Caco-2 (cell line): ENCODE data around the gene SMIM35. TPM values are rescaled to one million over a fixed set of nuclear protein-coding genes. Genes with fewer than 3 reads are reported as not detected.

Experiments used
- BruUV-seq: library from RNA; stranded (reverse); fragments of 400-500 nt; replicated peaks from 2 replicates; lab custom pipeline; 2021; lab: Mats Ljungman, UMichigan
- CTCF ChIA-PET: fragments of 300-600 bp; sonication (Branson Sonifier 250); formaldehyde crosslinking; loops from one replicate; lab custom pipeline; 2022; ENCODE audit warnings: antibody characterized with exemption; lab: Charles Lee
- POLR2A ChIA-PET: fragments of 300-600 bp; sonication (Branson Sonifier 250); formaldehyde crosslinking; loops from one replicate; lab custom pipeline; 2022; ENCODE audit warnings: antibody characterized with exemption; lab: Charles Lee
- DNase-seq, 2 experiments: peaks; one replicate each; pipeline versions ENCODE4 v3.0.0 to v3.0.0-alpha.2; 2020 to 2022
- H3K27me3 ChIP-seq: replicated peaks from 2 replicates; pipeline ENCODE4 v1.6.0; 2011; ENCODE audit warnings: low read length; ENCODE audit not compliant: control insufficient read depth, insufficient read depth
- H3K36me3 ChIP-seq: 2 replicates; pipeline ENCODE4 v1.5.1; 2011; ENCODE audit warnings: low read length; ENCODE audit not compliant: control insufficient read depth, insufficient read depth
- H3K4me1 ChIP-seq: fragments of 250-450 bp; sonication (Bioruptor Pico); 2 replicates; pipeline ENCODE4 v1.5.1; 2020; ENCODE audit warnings: mild to moderate bottlenecking
- H3K4me3 ChIP-seq: 2 replicates; pipeline ENCODE4 v1.5.1; 2011; ENCODE audit warnings: low read depth, mild to moderate bottlenecking, control low read depth, low read length
- H3K9me3 ChIP-seq: fragments of 250-450 bp; sonication (Bioruptor Pico); 2 replicates; pipeline ENCODE4 v1.5.1; 2020; ENCODE audit warnings: mild to moderate bottlenecking, moderate library complexity
- H3K27ac Mint-ChIP-seq: one replicate; pipeline ENCODE4 v1.8.0; 2022; ENCODE audit warnings: mixed read lengths; ENCODE audit not compliant: unreplicated experiment
- H3K27me3 Mint-ChIP-seq: one replicate; pipeline ENCODE4 v1.8.0; 2022; ENCODE audit warnings: mixed read lengths; ENCODE audit not compliant: insufficient read depth, unreplicated experiment
- H3K36me3 Mint-ChIP-seq: one replicate; pipeline ENCODE4 v1.8.0; 2022; ENCODE audit warnings: mild to moderate bottlenecking, mixed read lengths; ENCODE audit not compliant: insufficient read depth, unreplicated experiment
- H3K4me1 Mint-ChIP-seq: one replicate; pipeline ENCODE4 v1.8.0; 2022; ENCODE audit warnings: low read depth, mixed read lengths; ENCODE audit not compliant: unreplicated experiment
- H3K4me3 Mint-ChIP-seq: one replicate; pipeline ENCODE4 v1.8.0; 2022; ENCODE audit warnings: mild to moderate bottlenecking, moderate library complexity, mixed read lengths; ENCODE audit not compliant: unreplicated experiment
- H3K9me3 Mint-ChIP-seq: one replicate; pipeline ENCODE4 v1.8.0; 2022; ENCODE audit warnings: mixed read lengths; ENCODE audit not compliant: unreplicated experiment
- intact Hi-C: fragments of 100-400 bp; cut with micrococcal nuclease; formaldehyde crosslinking; loops from one replicate; pipeline ENCODE4 v1.10.0; 2022; ENCODE audit not compliant: unreplicated experiment
- total RNA-seq: library from RNA; stranded (reverse); gene quantifications from 2 replicates; pipeline ENCODE4 v1.2.3, GENCODE V29; 2022
- TF ChIP-seq, protein P1 (sequence below), 2 experiments: fragments of 200-600 bp in 1 of 2; IDR thresholded peaks; 1 replicate in 1 of 2; 2 replicates in 1 of 2; pipeline versions ENCODE4 v1.5.1 to v1.8.0; 2011 to 2022; ENCODE audit warnings: antibody characterized with exemption in 1 of 2, control low read depth in 1 of 2, inconsistent platforms in 1 of 2, low read depth in 1 of 2, low read length in 1 of 2, mild to moderate bottlenecking in 1 of 2, moderate library complexity in 1 of 2; ENCODE audit not compliant: insufficient read depth in 1 of 2, severe bottlenecking in 1 of 2, unreplicated experiment in 1 of 2

Gene SMIM35
- total RNA-seq, 1 experiment from 2014 or later = not detected

GRCh38 chr11:118018401-118018800 is 68.4 kb downstream of the SMIM35 start:
- CTCF ChIA-PET = no interaction called here
- Mint-ChIP-seq H3K4me1 (no peaks in the 10 kb centered on the region), H3K4me3 (no peak overlapping the region), H3K27ac (no peak overlapping the region), H3K27me3 (peaks cover 16% of the 10 kb centered on the region), H3K9me3 (peaks cover 45% of the 10 kb centered on the region), H3K36me3 (no peaks in the 10 kb centered on the region)
- no TSS peak for BruUV-seq
- DNase-seq = no peak
- intact Hi-C loops = no loop called here
- TF ChIP-seq, protein P1, sequence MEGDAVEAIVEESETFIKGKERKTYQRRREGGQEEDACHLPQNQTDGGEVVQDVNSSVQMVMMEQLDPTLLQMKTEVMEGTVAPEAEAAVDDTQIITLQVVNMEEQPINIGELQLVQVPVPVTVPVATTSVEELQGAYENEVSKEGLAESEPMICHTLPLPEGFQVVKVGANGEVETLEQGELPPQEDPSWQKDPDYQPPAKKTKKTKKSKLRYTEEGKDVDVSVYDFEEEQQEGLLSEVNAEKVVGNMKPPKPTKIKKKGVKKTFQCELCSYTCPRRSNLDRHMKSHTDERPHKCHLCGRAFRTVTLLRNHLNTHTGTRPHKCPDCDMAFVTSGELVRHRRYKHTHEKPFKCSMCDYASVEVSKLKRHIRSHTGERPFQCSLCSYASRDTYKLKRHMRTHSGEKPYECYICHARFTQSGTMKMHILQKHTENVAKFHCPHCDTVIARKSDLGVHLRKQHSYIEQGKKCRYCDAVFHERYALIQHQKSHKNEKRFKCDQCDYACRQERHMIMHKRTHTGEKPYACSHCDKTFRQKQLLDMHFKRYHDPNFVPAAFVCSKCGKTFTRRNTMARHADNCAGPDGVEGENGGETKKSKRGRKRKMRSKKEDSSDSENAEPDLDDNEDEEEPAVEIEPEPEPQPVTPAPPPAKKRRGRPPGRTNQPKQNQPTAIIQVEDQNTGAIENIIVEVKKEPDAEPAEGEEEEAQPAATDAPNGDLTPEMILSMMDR (IDR thresholded peaks at IDR 0.05; ENCODE audit: insufficient read depth in 1 of 2, low read depth in 1 of 2, low read length in 1 of 2, severe bottlenecking in 1 of 2, unreplicated experiment in 1 of 2) = no peak
- H3K4me3 ChIP-seq = no peak overlapping the region
- H3K36me3 ChIP-seq = no peaks in the 10 kb centered on the region
- POLR2A ChIA-PET = no interaction called here
- H3K27me3 ChIP-seq = no peaks in the 10 kb centered on the region
- H3K9me3 ChIP-seq = peaks cover 18% of the 10 kb centered on the region
- H3K4me1 ChIP-seq = no peaks in the 10 kb centered on the region

DNA sequence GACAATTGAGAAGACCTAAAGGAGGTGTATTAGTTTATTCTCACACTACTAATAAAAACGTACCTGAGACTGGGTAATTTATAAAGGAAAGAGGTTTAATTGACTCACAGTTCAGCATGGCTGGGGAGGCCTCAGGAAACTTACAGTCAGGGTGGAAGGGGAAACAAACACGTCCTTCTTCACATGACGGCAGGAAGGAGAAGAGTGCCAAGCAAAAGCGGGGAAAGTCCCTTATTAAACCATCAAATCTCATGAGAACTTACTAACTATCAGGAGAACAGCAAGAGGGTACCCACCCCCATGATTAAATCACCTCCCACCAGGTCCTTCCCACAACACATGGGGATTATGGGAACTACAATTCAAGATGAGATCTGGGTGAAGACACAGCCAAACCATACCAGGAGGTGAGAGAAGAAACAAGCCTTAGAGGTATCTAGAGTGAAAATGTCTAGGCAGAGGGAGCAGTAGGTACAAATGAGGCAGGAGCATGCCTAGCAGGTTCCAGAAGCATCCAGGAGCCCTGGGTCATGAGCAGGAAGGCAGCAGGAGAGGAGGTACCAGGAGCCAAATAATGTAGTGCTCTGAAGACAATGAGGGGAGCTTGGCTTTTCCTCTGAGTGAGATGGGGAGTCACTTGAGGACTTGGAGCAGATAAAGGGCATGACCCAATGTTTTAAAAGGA is 69.0 kb downstream of the SMIM35 start:
- Mint-ChIP-seq H3K4me1 (no peaks in the 10 kb centered on the region), H3K9me3 (peaks cover 45% of the 10 kb centered on the region), H3K27me3 (peaks cover 15% of the 10 kb centered on the region), H3K4me3 (no peak overlapping the region), H3K36me3 (no peaks in the 10 kb centered on the region), H3K27ac (no peak overlapping the region)
- no peaks in the 10 kb centered on the region for H3K36me3 ChIP-seq
- TF ChIP-seq, protein P1 (IDR thresholded peaks at IDR 0.05; ENCODE audit: insufficient read depth in 1 of 2, low read depth in 1 of 2, low read length in 1 of 2, severe bottlenecking in 1 of 2, unreplicated experiment in 1 of 2) = no peak
- POLR2A ChIA-PET = no interaction called here
- H3K27me3 ChIP-seq = no peaks in the 10 kb centered on the region
- no TSS peak for BruUV-seq
- CTCF ChIA-PET = no interaction called here
- no peak overlapping the region for H3K4me3 ChIP-seq
- no peak for DNase-seq
- no peaks in the 10 kb centered on the region for H3K4me1 ChIP-seq
- peaks cover 18% of the 10 kb centered on the region for H3K9me3 ChIP-seq
- intact Hi-C loops = no loop called here

DNA sequence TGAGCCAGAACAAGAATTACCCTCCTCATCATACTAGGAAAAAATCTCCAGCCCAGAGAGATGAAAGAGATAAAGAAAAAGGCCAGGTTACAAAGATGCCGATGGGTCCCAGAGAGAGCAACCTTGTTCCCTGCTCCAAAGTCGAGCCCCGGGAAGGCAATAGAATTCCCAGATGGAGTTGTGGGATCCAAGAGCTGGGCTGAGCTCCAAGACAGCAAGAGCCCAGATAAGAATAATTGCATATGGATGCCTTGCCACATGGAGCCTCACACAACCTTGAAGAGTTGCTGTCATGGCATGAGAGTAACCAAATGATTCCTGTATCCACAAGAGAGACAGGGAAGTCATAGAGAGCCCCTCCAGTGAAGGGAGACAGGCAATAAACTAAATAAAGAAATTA is 69.7 kb downstream of the SMIM35 start:
- CTCF ChIA-PET = no interaction called here
- no peak for DNase-seq
- Mint-ChIP-seq H3K27me3 (peaks cover 15% of the 10 kb centered on the region), H3K4me3 (no peak overlapping the region), H3K9me3 (peaks cover 45% of the 10 kb centered on the region), H3K27ac (no peak overlapping the region), H3K4me1 (peaks cover 5% of the 10 kb centered on the region), H3K36me3 (no peaks in the 10 kb centered on the region)
- no peak overlapping the region for H3K4me3 ChIP-seq
- no TSS peak for BruUV-seq
- intact Hi-C loops = no loop called here
- TF ChIP-seq, protein P1 (IDR thresholded peaks at IDR 0.05; ENCODE audit: insufficient read depth in 1 of 2, low read depth in 1 of 2, low read length in 1 of 2, severe bottlenecking in 1 of 2, unreplicated experiment in 1 of 2) = no peak
- peaks cover 5% of the 10 kb centered on the region for H3K4me1 ChIP-seq
- POLR2A ChIA-PET = no interaction called here
- H3K27me3 ChIP-seq = no peaks in the 10 kb centered on the region
- no peaks in the 10 kb centered on the region for H3K36me3 ChIP-seq
- H3K9me3 ChIP-seq = peaks cover 18% of the 10 kb centered on the region
